GM19043 (cell line): ENCODE measurements around the gene KRTAP10-4.

Experiments
- ATAC-seq: cut with Tn5 transposase; IDR thresholded peaks from one replicate; pipeline ENCODE4 v1.9.1; 2021; ENCODE audit warnings: low read depth; ENCODE audit not compliant: unreplicated experiment

KRTAP10-4 gene

DNA sequence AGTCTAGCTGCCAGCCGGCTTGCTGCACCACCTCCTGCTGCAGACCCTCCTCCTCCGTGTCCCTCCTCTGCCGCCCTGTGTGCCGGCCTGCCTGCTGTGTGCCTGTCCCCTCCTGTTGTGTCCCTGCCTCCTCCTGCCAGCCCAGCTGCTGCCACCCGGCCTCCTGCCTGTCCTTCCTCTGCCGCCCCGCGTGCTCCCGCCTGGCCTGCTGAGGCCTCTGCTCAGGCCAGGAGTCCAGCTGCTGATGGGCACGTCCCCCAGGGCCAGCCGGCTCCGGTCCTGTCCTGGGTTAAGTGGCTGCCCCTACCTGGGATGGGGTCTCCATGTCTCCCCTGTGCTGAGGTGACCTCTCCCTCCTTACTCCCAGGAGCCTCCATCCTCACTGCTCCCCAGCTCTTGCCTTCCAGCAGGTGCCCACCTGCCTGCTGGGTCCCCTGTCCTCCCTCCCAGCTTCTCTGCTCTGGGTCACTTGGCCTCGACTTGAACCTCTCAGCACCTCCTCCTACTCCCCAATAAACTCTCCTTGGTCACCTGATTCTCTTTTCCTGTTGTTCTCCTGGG lies 39.2 kb downstream of the KRTAP10-4 start:
- ATAC-seq: no peak

DNA sequence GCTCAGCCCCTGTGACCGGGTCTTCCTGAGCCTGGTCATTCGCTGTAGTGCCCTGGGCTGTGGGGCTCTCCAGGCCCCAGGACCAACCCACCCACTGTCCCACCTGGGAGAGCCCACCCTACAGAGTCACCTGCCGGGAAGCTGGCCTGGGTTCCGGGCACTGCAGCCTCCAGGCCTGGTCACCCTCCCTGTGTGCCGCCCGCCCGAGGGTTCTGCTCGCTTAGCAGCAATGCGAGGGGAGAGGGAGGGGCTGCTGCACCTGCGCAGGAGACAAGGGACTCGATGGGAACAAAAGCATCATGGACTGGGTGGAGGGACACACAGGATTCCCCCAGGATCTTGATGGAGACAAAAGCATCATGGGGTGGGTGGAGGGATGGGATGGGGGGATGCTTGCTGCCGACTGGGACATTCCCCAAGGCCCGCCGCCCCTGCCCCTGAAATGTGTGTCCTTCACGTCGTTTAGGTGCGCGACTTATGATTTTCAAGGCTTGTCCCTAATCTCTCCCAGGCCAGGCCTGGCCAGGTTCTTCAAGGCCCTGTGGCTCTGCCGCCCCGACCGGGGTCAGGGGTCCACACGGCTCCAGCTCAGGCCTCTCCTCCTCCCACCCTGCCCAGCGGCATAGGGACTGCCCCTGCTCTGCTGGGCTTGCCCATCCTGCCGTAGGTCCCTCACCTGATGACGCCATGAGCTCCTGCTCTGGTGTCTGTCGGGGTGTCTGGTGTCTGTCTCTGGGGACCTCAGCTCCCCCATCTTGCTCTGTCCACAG lies 40.0 kb downstream of the KRTAP10-4 start:
- no peak for ATAC-seq

DNA sequence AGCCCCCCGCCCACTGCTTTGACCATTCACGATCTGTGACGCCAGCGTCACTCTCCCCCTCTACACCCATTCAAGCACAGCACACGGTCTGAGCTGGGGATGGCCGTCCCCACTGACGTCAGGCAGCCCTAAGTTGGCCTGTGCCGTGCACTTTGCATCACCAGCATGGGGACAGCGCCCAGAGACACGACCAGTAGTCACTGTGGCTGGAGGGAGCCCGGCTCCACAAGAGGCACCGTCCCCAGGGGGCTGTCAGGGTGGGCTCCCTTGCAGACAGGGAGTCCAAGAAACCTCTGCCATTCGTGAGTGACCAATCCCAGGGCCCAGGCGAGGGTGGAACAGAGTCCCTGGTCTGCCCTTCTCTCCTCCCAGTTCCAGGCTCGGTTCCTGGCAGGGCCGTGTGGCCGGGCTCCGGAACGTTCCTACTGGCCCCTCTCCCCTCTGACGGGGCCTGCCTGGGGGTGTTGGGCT lies 40.7 kb downstream of the KRTAP10-4 start:
- no peak for ATAC-seq

DNA sequence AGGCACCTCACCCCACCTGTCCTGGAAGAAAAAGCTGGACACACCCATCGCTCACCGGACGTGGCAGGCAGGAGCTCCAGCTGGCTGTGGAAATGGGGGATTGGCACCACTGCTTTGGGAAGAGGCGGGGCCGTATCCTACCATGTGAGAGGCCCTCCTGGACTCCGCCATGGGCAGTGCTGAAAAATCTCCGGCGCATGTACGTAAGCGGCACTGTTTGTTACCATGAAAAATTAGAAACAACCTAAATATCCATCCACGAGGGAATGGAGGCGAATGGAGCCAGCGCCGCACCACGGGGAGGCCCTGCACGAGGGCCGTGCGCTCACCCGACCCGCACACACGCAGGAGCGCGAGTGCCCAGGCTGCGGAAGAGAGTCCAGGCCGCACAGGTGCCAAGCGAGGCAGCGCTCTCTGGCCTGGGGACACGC lies 41.4 kb downstream of the KRTAP10-4 start:
- ATAC-seq: no peak

DNA sequence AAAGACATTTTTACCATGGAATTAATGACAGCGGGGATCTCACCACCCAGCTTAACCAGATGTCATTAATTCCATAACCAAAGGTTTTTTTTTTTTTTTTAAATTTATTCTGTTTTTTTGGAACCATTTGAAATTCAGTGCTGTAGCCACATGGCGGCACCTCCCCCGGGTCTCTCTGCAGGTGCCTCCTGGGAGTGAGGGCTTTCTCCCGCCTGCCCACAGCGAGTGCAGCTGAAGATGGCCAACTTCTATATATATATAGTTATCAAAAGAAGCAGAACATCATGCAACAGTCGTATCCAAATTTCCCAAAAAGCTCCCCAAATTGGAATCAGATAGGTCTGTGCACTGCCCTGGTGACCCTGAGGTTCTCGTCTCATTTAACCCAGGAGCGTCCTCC lies 41.9 kb downstream of the KRTAP10-4 start:
- ATAC-seq: no peak

DNA sequence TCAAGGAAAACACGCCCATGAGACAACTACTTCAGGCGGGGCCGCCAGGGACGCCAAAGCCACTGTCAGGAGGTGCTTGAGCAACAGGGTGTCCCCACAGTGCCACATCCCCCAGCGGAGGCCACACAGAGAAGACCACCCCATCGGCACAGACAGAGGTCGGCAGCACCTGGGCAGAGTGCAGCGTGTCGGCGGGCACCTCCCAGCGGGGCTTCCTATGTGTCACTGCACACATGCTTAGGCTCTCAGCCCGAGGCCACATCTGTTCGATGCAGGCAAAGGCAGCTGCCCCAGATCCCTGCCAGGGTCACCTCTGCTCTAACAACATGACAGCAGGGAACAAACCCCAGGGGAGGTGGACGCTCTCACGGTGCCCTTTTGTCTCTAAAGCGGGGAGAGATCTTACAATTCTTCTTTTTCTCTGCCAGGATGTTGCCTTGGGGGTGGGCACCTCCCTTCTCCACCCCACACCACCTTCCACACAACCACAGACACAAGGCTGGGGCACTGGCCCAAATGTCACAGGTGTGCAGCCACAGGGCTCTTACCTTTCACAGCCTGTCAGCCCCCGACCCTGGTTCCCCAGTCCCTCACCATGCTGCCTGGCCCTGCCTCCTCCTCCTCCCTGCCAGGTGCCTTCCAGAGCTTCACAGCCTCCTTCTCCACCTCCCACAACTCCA lies 42.5 kb downstream of the KRTAP10-4 start:
- ATAC-seq: no peak

DNA sequence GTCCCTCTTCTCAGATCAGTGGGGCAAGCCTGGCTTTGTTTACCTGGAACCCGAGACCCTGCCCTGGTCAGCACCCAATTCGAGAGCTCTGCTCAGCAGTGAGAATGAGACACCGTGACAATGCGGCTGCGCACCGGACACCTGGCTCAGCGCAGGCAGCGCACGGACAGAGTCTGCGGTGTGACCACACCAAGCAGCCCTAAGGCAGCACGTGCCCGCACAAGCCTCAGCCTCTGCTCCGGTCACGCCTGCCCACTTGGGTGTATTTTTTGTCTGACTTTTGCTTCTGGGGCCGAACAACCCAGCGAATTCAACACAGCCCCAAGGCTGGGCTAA lies 43.0 kb downstream of the KRTAP10-4 start:
- no peak for ATAC-seq

DNA sequence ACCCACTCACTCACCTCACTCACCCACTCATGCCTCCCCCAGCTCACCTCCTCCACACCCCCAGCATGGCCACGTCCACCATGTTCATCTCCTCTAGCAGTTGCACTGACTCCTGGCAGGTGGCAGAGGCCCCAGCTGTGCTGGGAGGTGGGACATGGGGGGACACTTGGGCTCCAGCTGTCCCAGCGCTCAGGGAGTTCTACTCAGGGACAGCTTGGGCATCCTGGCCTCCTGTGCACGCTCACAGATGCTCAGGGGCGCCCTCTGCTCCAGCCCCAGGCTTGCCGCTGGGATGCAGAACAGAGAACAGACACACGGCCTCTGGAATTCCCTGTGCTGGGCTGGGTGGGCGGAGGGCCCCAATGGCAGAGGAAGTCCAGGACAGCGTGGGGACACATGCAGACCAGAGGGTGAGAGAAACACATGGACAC lies 43.6 kb downstream of the KRTAP10-4 start:
- ATAC-seq: no peak

DNA sequence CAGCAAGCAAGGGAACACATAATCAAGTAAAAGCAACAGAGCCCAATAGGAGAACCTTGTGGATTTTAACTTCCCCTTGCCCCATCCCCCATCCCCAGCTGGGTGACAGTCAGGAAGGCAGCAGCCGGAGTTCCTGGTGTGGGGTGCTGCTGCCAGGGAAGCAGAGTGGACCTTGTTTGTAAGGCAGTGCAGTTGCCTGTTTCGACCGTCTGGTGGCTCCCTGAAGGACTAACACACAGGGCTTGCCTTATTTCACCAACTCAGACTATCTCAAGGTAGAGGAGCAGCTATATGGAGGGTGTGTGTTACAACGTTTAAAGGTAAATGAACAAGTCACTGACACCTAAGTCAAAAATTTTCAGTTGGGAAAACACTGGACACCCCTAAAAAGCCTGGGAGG lies 45.0 kb downstream of the KRTAP10-4 start:
- ATAC-seq: no peak

DNA sequence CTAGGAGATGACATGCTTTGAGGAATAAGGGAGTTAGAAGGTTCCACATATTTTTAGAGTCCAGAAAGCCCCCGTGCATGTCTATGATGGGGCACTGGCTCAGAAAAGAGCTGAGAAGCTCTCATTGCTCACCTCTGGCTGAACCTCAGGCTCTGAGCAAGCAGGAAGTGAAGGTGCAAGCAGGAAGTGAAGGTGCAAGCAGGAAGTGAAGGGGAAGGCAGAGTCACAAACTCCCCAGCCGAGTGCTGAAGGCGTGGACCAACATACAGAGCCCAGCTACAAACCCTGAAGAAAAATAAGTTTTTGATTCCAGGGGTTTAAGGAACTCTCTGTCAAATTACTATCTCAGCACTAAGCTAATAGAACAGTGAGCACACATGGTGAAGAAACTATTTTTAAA lies 45.4 kb downstream of the KRTAP10-4 start:
- ATAC-seq: no peak

DNA sequence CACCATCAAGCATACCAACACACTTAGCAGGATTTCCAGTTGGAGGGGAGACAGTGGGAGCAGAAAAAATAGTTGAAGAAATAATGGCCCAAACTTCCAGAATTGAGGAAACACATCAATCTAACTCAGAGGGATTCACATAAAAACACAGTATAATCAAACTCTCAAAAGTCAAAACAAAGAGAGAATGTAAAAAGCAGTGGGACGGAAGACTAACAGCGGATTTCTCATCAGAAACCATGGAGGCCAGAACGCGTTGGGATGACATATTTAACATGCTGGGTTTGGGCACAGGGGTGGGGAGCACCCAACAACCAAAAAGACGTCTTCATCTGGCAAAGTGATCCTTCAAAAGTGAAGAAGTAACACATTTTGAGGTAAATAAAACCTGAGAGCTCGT lies 46.4 kb downstream of the KRTAP10-4 start:
- ATAC-seq: no peak

DNA sequence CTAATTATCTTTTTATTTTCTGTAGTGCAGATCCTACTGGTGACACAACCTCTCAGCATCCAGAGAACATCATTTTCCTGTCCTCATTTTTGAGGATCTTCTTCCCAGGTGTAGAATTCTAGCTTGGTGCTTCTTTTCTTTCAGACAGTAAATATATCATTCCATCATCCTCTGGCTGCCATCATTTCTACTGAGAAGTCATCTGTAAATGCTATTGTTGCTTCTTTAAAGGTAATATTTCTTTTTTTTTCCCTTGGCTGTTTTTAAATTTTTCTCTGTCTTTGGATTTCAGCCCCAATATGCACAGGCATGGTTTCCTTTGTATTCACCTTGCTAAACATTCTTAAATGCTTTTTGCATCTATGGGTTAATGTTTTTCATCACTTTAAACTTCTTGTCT lies 50.0 kb downstream of the KRTAP10-4 start:
- ATAC-seq: no peak
